DMS79 treated with DMSO at 0.1 percent for 48 hours (cell line): ENCODE data around the gene TMPRSS3.

Experiments
- DNase-seq: peaks from one replicate; lab custom pipeline; 2025; lab: John Stamatoyannopoulos, UW

The TMPRSS3 gene

DNA sequence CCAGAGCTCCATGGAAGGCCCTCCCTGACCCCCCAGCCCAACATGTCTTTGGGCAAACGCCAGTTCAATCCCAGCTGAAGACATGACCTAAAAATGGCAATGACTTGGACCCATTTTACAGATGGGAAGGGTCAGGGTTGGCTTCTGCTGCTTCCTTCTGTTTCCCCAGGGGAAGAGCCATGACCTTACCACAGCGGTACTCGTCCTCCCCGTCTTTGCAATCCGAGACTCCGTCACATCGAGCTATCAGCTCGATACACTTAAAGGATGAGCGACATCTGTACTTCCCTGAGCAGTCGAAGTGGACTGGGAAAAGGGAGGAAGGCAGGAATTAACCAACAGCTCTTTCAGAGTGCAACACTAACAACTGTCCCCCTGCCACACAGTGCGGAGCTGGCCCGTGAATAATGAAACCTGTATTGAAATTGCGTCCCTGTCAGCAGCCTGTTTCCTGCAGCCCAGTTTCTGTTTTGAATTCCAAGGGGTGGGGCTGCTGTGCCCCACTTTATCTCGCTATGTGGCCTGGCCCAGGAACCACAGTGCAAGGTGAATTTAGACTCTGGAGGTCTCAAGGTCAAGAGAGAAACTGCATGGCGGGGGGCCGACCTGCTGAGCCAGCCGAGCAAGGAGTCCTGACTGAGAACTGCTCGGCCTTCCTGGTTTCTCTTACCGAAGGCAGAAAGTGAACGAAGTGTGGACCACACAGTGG lies 7.0 kb downstream of the TMPRSS3 start:
- DNase-seq, result no peak

DNA sequence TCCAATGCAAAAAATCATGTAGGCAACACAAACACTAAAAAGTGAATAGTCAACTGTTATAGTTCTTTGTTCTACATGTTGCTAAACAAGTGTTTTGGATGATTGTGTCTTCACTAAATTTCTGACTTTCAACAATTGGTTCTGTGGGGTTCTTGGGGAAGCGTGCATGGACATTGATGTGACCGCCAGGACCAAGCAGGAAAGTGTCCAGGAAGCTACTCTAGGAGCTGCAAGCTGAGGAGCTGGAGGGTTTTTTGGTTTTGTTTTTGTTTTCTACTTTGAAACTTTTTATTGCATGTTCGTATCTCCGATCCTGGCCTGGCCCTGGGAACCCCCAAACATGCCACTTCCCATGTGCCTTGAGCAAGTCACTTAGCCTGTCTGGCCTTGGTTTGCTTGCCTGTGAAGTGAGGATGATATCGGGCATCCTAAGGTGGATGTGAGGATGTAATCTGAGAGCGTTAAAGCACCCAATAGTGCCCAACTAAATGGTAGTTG lies 8.0 kb downstream of the TMPRSS3 start:
- no peak for DNase-seq

DNA sequence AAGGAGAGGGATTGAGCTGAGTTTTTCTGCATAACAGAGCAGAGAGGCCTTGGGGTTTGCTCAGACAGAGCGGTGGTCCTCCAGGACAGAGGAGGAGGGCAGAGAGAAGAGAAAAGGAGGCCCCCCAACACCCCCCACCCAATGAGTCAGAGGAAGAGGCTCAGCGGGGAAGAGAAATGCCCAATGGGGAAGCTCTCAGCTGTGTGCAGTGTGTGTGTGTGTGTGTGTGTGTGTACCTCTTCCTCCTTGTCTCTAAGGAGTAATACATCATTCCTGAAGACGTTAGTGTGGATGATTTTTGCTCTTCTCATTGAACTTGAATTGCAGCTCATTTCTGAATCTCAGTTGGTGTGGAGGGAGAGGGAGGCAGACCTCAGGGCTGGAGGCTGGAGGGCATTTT lies 8.7 kb downstream of the TMPRSS3 start:
- DNase-seq, result no peak

DNA sequence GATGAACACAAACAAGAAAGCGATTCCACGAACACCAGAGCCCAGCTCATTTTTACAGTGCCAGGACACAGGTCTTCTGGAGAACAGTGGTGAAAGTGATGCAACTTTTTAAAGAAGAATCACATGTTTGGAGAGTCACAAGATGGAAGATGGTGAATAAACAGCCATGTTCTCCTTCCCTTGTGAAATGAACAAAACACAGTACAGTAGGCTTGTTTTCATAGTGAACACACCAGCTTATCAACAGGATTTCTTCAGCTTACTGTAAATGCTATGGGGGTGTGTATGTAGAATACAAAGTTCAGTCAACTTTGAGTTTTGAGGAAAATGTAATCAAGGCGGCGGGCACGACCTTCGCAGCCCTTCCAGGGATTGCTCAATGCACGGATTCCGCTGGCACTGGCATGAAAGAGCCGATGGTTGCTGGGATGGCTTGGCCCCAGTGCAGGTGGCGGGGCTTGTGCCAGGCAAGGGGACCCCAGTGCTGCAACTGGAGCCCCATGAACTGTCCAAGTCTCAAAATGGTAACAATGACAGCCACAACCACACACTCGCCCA lies 9.7 kb downstream of the TMPRSS3 start:
- DNase-seq, result no peak

DNA sequence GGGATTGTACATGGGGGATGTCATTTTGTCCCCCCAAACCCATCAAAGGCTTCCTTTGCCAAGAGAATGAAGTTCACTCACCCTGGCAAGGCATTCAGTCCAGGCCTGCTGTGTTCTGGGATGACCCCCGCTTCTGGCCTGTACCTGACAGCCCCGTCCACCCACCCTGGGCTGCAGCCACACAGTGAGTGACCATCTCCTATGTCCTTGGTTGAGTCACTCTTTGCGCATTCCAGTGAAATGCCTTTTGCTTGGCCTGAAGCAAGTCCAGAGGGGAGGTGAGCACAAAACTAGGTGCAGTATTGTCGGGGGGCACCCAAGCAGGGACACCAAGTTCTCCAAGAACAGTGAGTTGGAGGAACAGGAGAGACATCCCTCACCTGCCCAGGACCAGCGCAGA lies 10.2 kb downstream of the TMPRSS3 start:
- DNase-seq, result no peak

DNA sequence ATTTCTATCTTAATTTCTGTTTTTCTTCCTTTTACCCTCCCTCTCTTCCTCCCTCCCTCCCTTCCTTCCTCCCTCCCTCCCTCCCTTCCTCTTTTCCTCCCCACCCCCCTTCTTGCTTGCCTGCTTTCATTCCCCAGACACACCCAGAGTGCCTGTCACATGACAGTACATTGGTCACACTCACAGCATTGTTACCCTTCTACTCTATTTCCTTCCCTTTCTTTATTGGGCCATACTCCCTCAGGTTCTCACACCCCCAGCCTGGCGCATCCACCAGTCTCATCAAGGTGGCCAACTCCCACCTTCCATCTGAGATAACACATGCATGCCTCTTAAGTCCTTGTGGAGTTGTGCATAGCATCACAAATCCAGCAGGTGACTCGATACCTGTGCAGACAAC lies 10.9 kb downstream of the TMPRSS3 start:
- no peak for DNase-seq

DNA sequence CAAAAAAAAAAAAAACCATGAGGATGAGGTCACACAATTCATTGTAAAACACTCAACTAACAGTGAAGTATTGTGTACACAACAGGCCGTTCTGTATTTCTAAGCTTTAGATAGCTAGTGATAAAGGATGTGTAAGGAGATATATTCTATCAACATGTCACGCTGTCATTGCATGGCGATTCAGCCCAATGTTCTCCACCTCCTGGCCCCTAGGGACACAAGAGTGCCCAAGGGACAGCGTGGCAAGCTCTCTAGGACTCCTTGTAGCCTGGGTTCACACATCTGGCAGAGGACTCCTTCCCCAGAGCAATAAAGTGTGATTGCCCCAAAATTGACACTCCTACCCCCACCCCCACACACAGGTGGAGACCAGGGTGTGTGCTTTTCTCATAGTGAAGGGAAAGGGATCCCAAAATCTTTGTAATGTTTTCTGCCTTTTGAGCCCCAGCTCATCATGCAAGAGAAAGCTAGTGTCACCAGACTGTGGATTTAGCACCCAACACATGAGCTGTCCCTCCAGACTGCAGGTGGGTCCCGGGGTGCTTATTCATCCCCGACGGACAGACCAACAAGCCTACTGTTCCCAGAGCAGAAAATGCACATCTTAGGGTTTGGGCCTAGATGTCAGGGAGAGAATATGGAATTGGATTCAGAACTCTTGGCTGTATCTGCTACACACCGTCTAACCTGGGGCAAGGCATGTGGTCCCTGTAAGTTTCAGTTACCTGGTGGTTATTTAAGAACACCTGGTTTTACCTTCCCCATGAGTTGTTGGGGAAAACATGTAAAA lies 11.5 kb downstream of the TMPRSS3 start:
- no peak for DNase-seq

DNA sequence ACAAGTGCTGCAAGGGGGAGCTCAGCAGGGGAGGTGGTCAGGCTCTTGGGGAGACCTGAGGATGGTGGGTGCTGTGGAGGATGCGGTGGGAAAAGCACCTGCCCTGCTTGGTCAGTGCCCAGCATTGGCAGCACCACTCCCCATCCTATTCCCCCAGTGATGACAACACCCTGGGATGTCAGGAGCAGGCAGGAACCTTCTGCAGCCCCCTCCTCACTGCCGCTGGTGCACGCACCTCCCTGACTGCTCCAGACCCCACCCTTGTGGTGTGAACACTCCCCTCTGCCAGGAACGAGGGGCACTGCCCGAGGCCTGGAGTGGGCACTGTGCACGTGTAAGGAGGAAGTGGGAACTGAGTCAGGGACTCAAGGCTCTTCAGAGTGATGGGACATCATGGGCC lies 12.5 kb downstream of the TMPRSS3 start:
- DNase-seq, result no peak

DNA sequence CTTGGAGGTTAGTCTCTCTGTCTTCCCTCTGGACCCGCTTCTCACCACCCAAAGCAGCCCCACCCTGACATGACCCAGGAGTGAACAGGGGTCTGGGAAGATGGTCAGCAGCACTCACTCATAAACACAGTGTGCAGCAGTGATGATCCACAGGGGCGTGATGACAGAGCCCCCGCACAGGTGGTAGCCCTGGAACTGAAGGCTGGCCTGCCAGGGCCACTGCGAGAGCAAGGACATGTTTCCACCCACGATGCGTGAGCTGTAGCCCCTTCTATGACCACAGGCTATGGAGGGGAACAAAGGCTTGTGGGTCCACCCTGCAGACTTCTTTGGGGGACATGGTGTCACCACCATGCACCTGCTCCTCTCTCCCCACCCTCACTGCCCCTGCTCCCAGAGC lies 12.9 kb downstream of the TMPRSS3 start:
- no peak for DNase-seq

DNA sequence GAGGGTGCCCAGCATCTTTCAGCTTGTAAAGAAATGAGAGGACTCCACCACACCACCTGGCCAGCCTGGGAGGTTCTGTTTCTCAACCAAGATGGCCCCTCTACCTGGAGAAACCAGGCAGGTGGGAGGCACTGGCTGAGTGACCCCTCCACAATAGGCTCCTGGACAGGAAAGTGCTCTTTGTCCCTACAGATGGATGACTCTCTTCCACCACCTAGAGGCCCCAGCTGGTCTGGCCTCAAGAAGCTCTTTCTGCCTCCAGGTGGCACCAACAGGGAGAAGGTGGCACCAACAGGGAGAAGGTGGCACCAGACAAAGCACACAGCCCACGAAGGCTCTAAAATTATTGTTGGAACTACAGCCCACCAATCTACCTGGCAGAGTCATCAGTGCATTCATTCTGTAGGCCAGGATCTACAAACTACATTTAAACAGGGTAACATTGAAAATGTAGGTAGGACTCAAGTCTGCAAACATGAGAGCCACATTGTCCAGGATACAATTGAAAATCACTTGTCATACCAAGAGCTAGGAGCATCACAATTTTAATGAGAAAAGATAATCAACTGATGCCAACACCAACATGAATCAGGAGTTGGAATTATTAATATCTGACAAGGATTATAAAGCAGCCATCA lies 14.4 kb downstream of the TMPRSS3 start:
- no peak for DNase-seq

DNA sequence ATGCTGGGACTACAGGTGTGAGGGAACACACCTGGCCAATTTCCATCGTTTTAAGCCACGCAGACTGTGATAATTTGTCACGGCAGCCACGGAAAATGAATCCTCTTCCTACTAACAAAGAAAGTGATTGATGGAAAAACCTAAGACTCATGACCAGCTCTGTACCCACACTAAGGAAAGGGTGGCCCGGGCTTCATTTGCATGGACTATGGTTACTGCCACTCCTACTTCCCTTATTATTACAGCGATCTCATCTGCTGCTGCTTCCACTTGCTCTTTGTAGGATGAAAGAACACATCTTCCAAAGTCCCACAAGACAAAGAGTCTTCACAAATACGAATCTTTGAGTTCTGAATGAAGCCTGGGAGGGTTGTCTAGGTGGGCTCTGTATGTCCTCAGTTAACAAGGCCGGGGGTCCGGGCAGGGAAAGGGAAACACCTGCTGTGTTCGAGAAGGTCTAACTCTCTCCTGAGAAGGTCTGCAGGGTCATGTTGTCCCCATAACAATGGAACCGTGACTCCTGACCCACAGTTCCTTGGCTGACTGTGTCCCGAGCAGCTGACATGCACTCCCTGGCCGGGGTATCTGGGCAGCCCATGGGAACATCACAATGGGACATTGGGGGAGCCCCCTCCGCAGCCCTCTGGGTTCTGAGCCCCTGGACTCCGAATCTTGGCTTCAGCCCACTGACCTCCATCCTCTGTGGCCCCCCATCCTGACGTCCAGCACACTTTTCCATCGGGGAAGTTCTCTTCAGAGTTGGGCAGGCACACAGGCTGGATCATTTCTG lies 16.2 kb downstream of the TMPRSS3 start:
- DNase-seq, result no peak

DNA sequence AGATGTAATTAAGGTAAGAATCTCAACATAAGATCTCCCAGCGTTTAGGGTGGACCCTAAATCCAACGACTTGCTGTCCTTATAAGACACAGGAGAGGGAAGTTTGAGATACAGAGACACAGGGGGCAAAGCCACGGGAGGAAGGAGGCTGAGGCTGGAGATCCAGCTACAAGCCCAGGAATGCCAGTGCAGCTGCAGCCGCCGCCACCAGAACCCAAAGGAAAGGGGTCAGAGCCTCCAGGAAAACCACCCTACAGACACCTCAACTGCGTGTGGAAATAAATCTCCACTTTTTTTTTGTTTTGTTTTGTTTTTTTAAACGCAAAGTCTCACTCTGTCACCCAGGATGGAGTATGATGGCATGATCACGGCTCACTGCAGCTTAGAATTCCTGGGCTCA lies 17.4 kb downstream of the TMPRSS3 start:
- no peak for DNase-seq

DNA sequence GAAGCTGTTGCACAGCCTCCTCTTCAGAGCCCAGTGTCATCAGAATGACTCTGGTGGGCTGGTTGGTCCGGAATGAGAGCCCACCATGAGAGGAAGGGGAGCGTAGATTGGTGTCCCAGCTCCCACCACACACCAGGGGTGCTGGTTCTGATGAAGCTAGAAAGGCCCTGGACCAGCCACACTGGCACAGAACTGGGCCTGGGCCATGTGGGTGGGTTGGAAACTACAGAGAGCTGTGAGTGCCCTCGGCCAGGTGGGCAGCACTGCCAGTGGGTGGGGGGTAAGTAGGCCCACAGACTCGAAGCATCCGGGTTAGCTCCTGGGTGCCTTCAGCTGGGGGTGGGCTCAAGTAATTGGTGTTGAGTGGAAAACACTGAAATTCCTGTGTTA lies 17.9 kb downstream of the TMPRSS3 start:
- no peak for DNase-seq

DNA sequence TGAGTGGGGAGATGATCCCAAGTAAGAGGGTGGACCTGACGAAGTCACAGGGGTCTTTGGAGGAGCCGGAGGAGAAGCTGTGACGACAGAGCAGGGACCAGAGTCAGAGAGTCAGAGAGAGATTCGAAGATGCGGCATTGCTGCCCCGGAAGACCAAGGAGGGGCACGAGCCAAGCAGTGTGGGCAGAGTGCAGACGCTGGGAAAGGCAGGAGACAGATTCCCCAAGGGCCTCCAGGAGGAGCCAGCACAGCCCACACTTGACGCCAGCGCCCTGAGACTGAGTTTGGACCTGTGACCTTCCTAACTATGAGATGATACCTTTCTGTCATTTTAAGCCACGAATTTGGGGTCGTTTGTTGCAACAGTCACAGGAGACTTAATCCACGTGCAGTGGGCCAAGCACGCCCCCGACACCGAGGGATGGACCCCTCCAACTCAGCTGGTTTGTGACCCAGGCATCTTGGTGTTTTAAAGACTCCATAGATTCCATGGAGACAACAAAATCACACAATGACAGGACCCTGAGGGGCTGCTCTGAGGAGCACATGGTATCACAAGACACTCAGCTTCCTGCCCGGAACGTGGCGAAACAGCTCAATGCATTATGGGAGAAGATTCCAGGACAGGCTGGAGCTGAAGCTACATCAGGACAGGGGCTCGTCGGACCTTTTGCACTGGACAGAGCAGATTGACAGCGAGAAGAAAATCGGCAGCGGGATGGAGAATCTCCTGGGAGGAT lies 18.5 kb downstream of the TMPRSS3 start:
- no peak for DNase-seq

DNA sequence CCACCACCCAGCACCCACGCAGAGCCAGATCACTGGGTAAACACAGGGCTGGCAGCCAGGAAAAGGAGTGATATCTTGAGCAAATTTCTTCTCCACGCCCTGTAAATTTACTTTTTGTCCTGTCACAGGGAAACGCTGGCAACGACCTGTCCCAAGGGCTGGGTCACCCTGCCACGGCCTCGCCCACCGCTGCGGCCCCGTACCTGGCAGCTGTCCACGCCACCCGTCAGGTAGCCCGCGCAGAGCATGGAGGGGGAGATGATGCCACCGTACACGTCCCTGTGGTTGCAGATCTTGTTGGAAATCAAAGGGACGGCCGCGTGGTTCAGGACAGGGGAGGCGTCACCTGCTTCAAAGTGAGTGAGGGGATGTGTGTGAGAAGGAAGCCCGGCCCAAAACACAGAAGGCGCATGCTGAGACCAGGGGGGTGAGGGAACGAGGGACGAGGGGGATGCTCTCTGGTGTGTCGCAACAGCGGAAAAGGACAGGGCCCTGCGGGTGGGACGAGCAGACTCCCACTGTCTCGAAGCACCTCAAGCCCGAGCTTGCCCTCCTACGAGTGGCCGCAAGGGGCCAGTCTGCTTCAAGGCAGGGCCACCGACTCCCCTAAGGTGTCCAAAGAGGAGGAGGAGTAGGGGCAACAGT lies 19.4 kb downstream of the TMPRSS3 start:
- DNase-seq, result no peak

DNA sequence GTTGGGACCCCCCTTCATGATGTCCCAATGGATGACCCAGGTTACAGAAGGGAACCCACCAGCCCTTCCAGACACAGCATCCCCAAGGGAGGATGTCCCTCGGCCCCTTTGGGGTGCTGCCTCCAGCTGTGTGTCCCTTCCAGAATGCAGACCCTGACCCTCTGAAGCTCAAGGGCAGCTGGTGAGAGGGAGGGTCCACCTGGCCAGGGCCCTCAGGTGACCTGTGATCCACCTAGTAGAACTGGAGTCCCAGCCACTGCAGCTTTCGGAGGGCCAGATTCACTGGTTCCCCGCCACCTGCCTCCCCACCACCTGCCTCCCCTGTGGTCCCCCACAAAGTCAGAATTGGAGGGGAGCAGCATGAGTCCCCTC lies 19.9 kb downstream of the TMPRSS3 start:
- no peak for DNase-seq

DNA sequence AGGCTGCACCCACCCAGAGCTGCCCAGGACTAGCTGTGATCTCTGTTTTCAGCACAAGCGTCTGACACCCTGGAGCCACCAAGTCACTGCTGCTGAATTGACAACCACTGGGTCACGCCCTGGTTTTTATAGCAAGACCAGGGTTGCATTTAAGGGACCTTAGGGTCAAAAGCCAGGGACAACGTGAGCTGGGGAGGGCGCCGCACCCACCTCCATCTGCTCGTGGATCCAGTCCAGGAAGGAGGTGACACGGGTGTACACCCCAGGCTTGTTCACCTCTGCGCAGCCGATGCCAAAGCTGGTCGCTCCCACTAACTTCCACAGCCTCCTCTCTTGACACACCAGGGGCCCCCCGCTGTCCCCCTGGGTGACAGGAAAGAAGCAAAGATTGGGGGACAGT lies 20.3 kb downstream of the TMPRSS3 start:
- DNase-seq, result no peak

DNA sequence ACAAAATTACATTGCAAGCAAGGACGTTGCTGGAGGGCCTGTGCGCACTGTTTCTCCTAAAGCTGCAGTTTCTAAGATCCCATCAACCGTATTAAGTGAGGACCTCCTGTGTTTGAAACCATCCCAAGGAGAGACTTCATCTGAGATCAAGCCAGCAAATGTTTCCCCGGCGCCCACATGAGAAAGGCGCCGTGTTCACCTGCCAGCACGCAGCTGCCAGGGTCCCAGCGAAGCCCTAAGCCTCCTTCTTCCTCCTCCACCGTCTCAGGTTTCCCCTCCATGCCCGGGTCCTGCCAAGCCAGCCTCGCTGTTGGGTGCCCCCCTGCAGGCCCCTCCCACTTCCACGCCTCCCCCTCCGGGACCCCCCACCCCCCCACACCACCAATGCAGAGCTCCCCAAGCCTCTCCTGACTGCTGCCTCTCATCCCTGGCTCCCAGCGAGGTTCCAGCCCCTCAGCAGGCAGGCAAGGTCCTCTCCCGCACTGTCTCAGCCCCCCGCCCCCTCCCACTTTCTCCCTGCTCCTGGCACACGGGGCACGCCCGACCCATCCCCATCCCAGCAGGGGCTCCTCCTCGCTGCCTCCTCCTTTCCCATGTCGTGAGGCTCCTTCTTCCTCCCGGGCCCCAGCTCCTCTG lies 20.9 kb downstream of the TMPRSS3 start:
- DNase-seq, result peak; percentile 62

DNA sequence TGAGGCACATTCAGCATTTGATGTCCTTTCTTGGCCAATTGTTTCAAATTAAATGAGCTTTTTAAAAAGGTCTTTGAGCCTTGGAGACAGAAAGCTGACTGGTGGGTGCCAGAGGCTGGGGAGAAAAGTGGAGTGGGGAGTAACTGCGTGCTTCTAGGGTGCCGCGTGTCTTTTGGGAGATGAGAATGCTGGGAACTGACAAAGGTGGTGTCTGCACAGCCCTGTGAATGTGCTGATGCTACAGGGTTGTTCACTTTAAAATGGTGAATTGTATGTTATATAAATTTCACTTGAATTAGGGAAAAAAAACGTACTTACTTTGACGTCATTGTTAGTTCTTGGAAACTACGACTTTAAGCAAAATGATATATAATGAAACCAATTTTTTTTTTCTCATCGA lies 21.4 kb downstream of the TMPRSS3 start:
- DNase-seq, result no peak

DNA sequence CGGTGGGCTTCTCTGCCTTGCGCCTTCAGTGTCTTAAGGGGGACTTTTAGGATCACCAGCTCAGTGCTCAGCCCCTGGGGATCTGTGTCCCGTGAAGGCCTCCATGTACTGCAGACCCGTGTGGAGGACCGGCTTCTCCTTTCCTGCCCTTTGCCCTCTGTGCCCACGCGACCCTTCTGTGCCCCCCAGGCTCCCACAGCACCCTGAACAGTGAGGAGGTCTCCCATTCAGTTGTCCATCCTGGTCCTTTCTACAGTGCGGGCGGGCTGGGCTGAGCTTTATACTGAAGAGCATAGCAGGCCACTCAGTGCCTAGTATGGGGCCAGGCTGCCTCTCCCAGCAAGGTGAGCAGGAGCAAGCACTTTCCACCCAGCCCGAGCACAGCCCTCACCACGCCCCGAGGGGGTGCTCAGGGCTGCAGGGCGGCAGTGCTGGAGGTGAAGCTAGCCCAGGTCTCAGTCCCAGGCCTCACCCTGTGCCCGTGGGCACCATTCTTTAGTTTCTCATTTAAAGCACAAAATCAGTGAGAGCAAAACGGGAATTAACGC lies 21.9 kb downstream of the TMPRSS3 start:
- no peak for DNase-seq
